NCI-H446 treated with DMSO at 0.1 percent for 48 hours (cell line): Measurements from ENCODE around the gene PGGHG.
"Not testable (repeated sequence)": the region's sequence is repeated elsewhere in the genome, so short reads cannot be mapped to it uniquely, and the experiment has no call there.

Source experiments
- DNase-seq: peaks from one replicate; lab custom pipeline; 2025; lab: John Stamatoyannopoulos, UW

The PGGHG gene

DNA sequence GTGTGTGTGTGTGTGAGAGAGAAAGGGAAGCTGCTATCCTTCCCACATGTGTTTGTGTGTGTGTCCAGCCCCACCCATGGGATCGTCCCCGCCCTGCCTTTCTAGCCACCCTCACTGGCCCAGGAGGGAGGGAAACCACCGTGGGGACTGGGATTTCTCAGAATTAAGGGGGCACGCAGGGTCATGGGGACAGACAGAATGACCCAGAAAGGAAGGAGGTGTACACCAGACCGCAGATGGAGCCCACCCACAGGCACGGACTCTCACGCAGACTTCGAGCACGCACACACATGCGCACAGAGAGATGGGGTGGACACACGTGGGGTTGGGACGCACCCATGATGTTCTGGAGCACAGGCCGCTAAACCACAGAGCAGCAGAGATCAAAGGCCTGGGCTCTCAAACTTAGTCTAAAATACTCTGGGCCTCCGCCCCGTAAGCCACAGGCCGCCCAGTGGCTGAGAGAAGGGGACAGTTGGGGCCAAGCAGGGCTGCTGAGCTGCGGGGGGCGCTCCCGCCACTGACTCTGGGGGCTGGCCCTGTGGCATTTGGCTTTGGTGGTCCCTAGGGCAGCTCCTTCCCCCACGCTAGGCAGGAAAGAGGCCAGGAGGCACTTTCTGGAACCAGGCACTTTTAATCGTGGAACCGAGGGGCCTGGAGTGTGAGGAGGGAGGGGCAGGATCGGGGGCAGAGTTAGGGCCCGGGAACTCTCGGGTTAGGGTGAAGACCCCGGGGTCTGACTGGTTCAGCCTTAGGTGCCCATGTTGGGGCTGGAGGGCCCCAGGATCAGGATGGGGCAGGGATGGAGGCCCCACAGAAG is 8.9 kb downstream of the PGGHG start:
- no peak for DNase-seq

DNA sequence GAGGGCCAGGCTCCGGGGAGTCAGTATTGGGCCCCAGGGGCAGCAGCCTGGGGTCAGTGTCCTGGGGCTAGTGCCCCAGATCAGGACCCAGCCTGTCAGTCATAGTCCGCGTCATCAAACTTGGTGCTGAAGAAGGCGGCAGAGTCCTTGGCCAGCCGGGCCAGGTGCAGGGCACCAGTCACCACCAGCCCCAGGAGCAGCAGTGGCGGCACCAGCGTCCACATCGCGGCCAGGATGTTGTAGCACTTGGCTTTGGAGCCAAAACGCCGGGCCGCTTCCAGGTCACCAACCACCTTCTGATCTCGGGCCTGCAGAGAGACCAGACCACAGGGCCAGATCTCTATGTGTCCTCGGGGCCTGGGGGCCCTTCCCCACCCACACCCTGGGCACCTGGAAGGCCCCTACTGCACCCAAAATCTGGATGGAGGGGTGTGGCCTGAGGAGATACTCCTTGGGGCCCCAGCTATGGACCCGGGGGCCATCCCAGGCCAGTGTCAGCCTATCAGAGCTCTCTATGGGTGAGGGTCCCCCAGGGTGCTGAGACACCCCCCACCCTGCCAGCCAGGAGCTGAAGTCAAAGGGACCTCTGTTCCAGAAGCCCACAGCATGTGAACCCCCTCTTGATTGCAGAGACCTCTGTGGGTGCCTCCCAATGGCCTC is 9.6 kb downstream of the PGGHG start:
- DNase-seq, result no peak

DNA sequence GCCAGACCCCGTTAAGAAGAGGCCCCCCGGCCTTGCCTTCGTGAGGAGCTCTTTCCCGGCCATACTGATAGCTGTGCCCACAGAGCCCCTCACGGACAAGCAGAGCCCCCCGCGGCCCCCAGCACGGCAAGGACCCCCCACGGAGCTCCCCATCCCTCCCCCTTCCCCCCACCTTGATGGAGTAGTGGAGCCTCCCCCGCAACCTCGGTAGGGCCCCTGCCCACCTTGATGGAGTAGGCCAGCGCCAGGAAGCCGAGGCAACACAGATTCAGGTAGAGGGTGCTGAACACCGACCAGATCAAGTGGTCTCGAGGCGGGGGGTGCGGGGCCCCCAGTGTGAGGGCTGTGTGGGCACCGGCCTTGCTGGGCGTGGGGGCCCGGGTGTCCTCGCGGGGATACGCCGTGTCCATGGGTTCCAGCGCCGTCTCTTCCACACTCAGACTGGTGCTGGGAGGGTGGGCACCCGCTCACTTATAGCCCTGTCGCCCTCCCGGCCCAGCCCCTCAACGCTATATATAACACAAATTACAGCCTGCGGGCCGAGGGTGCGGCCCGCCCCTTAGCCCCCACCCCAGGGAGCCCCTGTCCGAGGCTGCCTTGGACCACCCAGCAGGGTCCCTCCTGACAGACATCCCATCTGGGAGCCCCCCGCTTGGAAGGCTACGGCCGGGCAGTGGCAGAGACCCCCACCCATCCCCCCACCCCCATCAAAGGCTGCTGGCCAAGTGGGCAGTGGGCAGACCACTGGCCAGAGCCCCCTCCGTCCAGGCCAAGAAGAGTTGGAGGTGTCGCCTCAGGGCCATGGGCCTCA is 10.4 kb downstream of the PGGHG start, which contains the start of gene IFITM5:
Gene IFITM5, minus strand, starts transcription at position 446 of the 811 bp plus-strand sequence. Its CDS starts 36 bp downstream, at position 410.
- no peak for DNase-seq

DNA sequence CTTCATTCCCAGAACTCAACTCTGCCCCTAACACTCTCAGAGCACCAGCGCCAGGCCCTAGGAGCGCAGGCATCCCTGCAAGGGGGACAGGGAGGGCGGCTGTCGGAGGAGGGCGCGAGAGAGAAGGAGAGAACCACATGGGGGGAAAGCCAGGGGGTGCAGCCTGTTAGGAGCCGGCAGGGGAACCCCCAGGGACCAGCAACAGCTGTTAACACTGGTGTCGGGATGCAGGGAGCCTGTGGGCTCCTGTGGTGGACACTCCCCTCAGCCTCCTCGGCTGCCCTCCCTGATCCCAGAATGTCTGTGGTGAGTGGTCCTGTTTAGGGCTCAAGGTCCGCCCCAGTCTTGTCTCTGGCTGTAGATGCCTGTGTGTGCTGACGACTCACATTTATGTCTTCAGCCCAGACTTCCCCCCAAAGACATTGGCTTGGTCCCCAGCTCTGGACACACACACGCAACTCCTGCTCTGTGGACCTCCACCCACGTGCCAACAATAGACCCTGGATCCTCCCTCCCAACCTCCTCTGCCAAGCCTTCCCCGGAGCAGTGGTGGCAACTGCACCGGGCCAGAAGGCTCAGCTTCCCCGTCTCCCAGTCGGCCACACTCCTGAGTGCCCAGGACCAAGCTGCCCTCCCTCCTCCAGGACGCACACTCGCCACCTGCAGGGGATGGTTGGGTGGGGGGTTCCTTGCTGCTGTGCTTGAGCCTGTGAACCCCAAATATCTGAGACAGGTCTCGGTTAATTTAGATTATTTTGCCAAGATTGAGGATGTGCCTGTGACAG is 11.2 kb downstream of the PGGHG start:
- no peak for DNase-seq

DNA sequence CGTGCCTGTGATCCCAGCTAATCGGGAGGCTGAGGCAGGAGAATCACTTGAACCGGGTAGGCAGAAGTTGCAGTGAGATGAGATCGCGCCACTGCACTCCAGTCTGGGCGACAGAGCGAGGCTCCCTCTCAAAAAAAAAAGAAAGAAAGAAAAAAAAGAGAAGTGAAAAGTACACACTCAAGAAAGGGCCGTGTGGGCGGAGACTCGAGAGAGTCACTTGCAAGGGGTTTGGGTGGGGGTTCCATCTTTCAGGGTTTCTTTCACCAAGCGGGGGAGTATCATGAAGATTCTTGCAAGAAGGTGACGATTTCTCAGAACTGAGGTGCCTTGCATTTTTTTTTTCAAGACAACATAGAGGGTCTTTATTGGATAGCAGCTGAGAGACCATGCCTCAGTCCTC is 14.4 kb downstream of the PGGHG start:
- DNase-seq, result no peak

DNA sequence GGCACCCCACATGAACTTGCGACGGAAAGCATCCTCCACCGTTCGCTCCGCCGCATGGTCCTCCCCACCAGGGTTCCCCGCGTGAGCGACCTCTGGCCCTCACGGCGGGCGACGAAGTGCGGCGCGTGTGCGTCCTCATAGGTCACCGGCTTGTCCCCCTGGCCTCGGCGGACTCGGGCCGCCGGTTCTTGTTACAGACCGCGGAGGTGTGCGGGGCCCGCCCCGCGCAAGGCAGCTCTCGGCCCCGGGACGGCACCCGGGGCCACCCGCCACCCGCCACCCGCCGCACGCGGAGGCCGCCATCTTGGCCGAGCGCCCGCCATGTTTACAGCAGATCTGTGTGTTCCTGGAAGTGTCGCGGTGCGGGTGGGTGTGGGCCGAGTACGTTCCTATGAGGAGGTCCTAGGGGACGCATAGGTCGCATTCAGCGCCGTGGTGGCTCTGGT is 15.2 kb downstream of the PGGHG start:
- DNase-seq, result no peak

DNA sequence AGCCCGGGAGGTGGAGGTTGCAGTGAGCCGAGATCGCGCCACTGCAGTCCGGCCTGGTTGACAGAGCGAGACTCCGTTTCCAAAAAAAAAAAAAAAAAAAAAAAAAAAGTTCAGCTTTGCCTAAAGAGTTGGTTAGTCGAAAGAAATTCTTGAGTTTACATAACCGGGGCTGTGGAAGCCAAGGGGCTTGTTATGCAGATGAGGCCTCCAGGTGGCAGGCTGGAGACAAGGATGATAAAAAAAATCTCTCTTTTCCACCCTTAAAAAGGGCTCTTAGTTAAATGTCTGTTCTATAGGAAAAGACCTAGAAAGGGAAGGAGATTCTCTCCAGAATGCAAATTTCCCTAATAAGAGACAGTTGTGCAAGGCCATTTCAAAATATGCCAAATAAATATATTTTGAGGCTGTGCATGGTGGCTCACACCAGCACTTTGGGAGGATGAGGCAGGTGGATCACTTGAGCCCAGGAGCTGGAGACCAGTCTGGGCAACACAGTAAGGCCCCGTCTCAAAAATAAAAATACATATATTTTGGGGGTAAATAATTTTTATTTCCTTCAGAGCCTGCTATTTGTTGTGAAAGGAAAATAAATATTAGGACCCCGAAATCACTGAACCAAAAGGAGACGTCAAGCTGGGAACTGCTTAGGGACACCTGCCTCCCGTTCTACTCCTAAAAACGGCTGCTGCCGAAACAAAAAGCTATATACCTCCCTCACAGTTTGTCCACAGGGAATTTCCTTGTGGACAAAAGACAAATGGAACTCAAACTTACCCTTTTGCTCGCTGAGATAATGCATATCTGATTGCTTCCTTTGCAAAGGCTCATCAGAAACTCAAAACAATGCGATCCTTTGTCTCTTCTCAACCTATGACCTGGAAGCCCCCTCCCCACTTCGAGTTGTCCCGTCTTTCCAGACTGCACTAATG is 16.3 kb downstream of the PGGHG start:
- DNase-seq, result no peak

DNA sequence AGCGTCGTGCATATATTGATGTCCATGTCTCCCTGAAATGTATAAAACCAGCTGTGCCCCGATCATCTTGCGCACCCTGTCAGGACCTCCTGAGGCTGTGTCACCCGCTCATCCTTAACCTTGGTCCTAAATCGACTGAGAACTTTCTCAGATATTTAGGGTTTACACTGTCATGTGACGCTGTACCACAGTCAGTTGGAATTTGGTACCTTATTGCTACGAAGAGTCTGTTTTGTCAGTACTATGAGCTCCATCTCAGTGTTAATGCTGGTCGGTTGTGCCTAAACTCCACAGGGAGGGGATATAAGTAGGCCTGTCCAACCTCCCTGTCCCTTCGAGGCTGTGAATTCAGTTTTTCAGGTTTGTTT is 16.9 kb downstream of the PGGHG start:
- no peak for DNase-seq

DNA sequence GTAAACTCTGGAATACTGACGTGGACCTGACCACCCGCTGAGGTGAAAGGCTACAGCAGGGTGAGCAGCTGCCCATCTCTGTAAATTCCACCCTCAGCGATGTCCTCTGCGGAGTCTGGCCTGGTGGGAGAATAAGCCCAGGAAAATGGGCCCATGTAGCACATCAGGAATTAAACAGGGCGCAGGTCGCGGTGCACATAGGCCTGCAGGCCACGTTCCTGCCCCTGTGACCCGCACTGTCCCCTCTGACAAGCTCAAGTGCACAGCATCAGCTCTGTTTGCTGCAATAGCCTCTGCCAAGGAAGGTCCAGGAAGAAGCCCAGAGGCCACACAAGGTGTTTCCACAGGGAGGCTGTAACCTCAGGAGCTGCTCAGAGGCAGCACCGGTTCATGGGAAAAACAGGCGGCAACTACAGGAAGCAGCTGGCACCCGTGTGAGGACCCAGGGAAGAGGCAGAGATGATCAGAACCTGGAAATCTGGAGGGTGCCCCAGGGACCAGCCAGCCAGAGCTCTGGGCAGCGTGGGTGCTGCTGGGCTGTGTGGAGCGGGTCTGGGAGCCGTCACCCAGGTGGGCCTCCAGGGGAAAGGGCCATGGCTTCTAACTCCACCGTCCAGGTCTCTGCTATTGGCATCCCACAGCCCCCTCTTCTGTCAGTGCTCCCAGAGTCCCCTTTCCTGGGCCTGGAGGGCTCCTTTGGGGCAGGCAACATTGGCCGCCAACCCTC is 17.9 kb downstream of the PGGHG start:
- DNase-seq, result no peak

DNA sequence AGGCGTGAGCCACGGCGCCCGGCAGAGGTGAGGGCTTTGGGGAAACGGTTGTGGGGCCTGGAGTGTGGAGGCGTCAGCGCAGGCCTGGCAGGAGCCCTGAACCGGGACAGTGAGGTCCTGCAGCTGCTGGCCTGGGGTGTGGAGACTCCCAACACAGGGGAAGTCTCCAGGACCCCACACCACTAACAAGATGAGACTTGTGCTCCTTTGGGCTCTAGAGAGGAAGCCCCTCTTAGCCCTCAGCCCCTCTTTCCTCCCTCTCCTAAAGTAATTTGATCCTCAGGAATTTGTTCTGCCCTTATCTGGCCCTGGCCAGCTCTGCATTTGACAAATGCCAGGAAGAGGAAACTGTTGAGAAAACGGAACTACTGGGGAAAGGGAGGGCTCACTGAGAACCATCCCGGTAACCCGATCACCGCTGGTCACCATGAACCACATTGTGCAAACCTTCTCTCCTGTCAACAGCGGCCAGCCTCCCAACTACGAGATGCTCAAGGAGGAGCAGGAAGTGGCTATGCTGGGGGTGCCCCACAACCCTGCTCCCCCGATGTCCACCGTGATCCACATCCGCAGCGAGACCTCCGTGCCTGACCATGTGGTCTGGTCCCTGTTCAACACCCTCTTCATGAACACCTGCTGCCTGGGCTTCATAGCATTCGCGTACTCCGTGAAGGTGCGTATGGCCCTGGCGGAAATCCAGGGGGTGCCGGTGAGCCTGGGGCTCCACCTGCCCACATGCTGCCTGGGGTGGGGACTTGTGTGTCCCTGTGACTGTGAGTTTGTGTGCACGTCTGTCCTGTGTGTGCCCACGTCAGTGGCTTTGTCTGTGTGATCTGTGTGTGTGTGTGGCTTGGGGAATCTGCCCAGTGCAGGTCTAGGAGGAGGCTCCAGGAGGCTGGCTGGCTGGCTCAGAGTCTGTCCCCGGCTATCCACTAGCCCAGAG is 19.1 kb downstream of the PGGHG start, which contains the start of gene IFITM2:
Gene IFITM2, plus strand, starts transcription at position 51 of the 943 bp plus-strand sequence. Its CDS starts 377 bp downstream, at position 428.
- DNase-seq, result not testable (repeated sequence)

DNA sequence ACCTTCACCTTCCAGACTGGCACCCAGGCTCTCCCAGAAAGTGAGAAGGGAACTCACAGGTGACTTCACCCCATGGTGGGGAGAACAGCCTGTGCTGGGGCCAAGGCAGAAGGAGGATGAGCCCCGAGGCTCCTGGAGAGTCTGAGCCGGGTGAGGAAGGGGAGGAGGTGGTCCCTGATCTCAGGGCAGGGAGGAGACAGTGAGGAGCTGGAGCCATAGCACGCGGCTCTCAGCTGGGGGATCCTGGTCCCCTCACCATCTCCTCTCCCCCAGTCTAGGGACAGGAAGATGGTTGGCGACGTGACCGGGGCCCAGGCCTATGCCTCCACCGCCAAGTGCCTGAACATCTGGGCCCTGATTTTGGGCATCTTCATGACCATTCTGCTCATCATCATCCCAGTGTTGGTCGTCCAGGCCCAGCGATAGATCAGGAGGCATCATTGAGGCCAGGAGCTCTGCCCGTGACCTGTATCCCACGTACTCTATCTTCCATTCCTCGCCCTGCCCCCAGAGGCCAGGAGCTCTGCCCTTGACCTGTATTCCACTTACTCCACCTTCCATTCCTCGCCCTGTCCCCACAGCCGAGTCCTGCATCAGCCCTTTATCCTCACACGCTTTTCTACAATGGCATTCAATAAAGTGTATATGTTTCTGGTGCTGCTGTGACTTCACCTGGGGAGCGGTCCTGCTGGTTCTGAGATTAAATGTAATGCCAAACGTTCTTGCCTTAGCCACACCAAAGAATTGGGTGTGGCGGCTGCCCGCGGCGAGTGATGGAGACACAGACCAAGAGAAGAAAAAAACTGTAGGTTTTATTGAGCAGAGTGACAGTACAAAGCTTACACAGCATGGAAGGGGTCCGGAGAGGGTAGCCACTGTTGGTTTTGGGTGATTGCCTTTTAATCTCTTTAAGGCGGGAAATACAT is 20.1 kb downstream of the PGGHG start:
- not testable (repeated sequence) for DNase-seq

DNA sequence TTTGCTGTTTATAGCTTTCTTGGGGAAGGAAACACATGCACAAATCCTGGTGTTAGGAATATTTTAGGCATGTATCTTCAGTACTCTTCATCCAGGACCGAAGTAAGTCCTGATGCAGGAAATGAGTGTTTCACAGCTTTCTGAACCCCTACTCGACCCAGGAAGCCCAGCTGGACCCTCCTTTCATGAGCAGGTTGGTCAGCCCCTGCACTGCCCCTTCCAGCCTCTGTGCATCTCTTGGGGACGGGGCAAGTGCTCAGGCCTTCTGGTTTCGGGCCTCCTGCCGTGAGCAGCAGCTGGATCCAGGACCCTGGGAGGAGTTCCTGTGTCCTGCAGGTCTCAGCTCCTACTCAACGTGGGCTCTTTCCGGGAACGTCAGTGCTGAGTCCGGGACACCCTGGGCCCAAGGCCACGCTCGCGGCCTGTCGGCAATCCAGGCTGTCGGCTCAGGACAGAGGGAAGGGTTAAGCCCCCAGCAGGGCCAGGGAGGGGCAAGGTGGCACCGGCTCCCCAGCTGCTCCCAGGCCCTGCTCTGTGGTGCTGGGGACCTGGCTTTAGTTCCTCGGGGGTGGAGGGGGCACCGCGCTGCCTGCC is 21.1 kb downstream of the PGGHG start:
- not testable (repeated sequence) for DNase-seq

DNA sequence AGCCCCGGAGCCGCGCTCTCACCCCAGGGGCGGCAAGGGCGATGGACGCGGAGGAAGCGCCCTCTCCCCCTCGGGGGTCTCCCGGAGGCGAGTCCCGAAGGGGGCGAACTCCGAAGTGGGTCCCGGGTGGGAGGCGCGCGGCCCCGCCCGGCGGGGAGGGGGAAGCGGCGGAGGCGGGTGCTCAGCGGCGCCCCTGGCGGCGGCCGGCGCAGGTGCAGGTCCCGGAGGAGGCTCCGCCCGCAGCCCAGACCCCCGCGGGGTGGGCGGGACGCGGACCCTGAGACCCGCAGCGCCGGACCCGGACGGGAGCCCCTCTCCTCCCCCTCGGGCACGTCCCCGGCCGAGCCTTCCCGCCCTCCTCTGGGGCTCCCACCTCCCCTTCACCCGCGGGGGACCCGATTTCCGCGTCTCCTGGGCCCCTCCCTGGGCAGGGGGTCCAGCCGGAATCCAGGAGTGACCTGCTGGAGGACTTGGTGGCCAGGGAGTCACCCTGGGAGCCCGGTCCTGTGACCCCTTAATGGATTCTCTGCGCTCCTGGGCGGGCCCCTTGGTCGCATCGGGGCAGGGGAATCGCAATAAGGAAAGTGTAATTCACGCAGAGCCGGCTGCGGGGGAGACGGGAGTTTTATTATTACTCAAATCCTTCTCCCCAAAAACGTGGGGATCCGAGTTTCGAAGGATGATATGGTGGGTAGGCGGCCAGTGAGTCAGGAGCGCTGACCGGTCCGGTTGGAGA is 22.3 kb downstream of the PGGHG start:
- DNase-seq, result not testable (repeated sequence)

DNA sequence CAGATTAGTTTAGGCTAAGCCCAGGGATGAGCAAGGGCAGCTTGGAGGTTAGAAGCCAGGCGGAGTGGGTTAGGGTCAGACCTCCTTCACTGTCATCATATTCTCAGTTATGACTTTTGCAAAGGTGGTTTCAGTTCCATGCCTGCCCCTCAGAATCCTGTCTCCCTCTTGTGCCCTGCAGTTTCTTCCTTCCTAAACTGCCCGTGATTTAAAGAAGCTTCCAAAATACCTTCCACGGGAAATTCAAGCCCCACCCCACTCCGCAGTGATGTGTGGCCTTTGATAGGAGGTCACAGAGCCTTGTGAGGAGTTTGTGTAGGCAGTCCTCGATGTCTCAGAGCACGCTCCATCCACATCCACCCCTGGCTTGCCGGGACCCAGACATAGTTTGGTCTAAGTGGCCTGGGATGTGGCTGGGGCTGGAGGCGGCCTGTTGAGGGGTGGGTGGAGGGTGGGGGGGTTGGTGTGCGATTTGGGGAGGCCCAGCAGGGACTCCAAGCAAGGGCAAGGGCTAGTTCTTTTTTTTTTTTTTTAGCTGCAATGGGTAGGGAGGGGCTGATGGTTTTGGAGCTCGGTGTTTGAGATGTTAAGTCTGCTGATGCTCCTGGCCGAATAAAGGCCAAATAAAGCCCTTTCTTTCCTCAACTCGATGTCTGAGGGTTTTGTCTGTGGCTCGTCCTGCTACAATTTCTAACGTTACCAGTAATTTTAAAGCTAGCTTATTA is 23.3 kb downstream of the PGGHG start:
- no peak for DNase-seq

DNA sequence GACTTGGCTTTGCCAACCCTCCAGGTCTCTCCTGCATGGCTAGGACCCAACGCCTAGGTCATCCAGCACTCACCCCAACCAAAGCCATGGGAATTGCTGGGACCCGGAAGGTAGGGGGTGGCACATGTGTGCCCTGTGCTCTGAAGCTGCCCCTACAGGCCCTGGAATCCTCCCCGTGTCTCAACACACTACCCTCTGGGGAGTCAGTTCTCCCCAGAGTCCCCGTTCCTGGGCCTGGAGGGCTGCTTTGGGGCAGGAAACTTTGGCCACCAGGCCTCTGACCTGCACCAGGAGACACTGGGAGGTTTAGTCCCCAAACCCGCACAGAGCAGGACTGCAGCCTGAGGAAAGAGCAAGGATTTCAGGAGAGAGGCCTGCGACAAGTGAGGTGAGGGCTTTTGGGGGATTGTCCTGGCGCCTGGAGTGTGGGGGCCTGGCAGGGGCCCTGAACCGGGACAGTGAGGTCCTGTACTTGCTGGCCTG is 24.4 kb downstream of the PGGHG start:
- DNase-seq, result no peak
